ENCODE data around the gene SEPTIN7.

DNA sequence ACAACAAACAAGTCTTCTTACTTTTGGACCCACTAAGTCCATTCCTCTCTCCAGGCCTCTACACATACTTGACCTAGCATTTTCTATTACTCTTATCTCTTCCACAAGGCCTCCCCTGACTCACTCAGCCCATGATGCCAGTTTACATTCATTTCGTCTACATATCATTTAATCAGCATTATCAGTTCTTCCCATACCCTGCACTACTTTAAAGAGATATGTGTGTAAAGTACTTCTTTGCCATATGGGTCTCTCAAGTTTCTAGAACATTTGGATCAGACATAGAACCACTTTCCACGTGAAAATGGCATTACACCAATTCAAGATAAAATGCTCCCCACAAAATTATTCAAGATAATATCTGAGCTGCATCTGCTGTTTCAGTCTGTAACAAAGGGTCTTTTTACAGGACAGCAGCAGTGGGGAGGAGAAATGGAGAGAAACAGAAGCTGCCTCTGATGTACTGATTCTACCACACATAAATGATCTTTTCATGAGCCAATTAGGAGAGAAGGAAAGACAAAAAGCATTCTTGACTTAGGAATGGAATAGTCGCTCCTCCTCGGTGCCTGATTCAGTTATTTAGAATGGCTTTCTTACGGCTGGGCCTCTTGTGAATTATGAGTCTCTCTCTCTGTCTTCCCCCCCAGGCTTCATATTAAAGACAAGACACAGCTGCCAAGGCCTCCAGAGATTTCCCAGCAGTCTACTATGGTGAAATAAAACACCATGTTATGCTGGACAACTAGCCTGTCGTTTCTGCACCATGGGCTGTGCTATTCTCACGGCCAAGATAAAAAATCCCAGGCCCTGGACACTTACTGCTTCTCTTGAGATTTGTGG lies 46.9 kb upstream of the SEPTIN7 start:
- TF ChIP-seq CBFB (CRISPR knock-in tag; IDR thresholded peaks at IDR 0.05; ENCODE audit: low read depth) (no peak), ESRRA (CRISPR knock-in tag; IDR thresholded peaks at IDR 0.05; ENCODE audit: borderline replicate concordance) (no peak), TCF7 (CRISPR knock-in tag; IDR thresholded peaks at IDR 0.05; ENCODE audit: low read depth) (no peak), NR2C2 (CRISPR knock-in tag; IDR thresholded peaks at IDR 0.05) (no peak), OVOL2 (CRISPR knock-in tag; IDR thresholded peaks at IDR 0.05; ENCODE audit: borderline replicate concordance) (no peak)
- TF ChIP-seq, protein P1, sequence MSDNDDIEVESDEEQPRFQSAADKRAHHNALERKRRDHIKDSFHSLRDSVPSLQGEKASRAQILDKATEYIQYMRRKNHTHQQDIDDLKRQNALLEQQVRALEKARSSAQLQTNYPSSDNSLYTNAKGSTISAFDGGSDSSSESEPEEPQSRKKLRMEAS (CRISPR knock-in tag; IDR thresholded peaks at IDR 0.05) = no peak
- TF ChIP-seq, protein P2, sequence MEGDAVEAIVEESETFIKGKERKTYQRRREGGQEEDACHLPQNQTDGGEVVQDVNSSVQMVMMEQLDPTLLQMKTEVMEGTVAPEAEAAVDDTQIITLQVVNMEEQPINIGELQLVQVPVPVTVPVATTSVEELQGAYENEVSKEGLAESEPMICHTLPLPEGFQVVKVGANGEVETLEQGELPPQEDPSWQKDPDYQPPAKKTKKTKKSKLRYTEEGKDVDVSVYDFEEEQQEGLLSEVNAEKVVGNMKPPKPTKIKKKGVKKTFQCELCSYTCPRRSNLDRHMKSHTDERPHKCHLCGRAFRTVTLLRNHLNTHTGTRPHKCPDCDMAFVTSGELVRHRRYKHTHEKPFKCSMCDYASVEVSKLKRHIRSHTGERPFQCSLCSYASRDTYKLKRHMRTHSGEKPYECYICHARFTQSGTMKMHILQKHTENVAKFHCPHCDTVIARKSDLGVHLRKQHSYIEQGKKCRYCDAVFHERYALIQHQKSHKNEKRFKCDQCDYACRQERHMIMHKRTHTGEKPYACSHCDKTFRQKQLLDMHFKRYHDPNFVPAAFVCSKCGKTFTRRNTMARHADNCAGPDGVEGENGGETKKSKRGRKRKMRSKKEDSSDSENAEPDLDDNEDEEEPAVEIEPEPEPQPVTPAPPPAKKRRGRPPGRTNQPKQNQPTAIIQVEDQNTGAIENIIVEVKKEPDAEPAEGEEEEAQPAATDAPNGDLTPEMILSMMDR (IDR thresholded peaks at IDR 0.05) = no peak
